Measurements from ENCODE around the gene FGF12.

- TF ChIP-seq CTCF (IDR thresholded peaks at IDR 0.05; ENCODE audit: low read depth, low read length): no peak
- TF ChIP-seq EZH2phosphoT487 (IDR thresholded peaks at IDR 0.05; ENCODE audit: low read depth): no peak
Measured at GRCh38 chr3:192352142-192352541, 375.2 kb downstream of the FGF12 start.

Data from OCI-LY3 (cell line).